Astrocyte of the cerebellum (primary cell): ENCODE measurements around the gene MEIOC.
A peak's percentile ranks its signal among the peaks of the same experiment; 100 is the strongest.

Experiments
- DNase-seq: peaks from one replicate; pipeline ENCODE4 v3.0.0-alpha.2; 2011; ENCODE audit warnings: low read depth
- H3K4me3 ChIP-seq: 2 replicates; pipeline ENCODE4 v1.5.1; 2011; ENCODE audit warnings: mild to moderate bottlenecking, low read depth, low read length, moderate library complexity
- in situ Hi-C: cut with HindIII; loops from 2 replicates; pipeline ENCODE4 v1.10.0; 2017; ENCODE audit warnings: low sequenced_read_pairs
- TF ChIP-seq, protein P1 (sequence below): IDR thresholded peaks from 2 replicates; pipeline ENCODE4 v1.5.1; 2012; ENCODE audit warnings: low read length, low read depth, moderate library complexity, mild to moderate bottlenecking; ENCODE audit errors: missing control alignments

MEIOC gene

DNA sequence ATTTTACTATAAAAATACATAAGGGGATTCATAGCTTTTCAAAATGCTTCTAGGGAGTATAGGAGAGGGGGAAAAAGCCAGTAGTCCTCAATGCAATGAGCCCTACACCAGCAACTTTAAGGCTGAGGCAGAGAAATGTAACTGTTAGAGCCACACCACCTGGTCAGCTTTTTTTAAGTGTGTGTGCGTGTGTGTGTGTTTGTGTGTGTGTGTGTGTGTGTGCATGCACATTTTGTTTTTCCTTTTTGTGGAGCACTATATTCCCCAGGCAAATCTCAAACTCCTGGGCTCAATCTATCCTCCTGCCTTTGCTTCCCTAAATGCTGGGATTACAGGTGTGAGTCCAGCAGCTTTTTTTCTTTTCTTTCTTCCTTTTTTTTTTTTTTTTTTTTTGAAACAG lies 2.3 kb upstream of the MEIOC start:
- no peak overlapping the region for H3K4me3 ChIP-seq
- in situ Hi-C loops: no loop called here
- DNase-seq: no peak
- TF ChIP-seq, protein P1, sequence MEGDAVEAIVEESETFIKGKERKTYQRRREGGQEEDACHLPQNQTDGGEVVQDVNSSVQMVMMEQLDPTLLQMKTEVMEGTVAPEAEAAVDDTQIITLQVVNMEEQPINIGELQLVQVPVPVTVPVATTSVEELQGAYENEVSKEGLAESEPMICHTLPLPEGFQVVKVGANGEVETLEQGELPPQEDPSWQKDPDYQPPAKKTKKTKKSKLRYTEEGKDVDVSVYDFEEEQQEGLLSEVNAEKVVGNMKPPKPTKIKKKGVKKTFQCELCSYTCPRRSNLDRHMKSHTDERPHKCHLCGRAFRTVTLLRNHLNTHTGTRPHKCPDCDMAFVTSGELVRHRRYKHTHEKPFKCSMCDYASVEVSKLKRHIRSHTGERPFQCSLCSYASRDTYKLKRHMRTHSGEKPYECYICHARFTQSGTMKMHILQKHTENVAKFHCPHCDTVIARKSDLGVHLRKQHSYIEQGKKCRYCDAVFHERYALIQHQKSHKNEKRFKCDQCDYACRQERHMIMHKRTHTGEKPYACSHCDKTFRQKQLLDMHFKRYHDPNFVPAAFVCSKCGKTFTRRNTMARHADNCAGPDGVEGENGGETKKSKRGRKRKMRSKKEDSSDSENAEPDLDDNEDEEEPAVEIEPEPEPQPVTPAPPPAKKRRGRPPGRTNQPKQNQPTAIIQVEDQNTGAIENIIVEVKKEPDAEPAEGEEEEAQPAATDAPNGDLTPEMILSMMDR: no peak

DNA sequence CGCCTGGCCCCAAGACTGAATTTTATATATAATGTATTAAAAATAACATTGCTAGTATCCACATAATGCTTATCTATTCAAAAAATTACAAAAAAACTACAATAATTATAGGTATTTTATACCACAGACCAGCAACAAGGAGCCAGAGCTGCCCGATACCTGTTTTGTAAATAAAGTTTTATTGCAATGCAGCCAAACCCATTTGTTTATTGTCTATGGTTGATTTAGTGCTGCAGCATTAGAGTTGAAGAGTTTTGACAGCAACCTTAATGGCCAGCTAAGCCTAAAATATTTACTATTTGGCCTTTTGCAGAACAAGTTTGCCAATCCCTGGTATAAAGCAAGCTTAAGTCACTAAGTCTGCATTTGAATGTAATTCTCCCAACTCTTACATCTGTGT lies 5.6 kb downstream of the MEIOC start:
- DNase-seq: no peak
- in situ Hi-C loops: no loop called here
- TF ChIP-seq, protein P1: no peak
- H3K4me3 ChIP-seq: no peak overlapping the region

DNA sequence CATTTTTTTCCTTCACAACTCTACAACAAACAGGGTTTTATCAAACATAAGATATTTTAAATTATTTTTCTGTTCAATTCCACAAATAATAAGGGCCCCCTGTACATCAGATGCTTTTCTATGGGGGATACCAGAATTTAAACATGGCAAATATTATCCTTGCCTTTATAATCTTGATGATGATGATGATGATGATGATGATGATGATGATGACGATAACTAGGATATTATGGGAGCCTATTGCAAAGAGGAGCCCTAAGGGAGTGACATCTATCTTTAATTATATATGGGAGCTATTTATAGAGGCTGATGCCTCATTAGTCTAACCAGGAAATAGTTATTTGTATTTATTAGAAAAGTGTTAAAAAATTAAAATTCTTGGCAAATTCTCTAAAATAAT lies 6.8 kb downstream of the MEIOC start:
- no peak overlapping the region for H3K4me3 ChIP-seq
- TF ChIP-seq, protein P1: no peak
- in situ Hi-C loops: no loop called here
- no peak for DNase-seq

DNA sequence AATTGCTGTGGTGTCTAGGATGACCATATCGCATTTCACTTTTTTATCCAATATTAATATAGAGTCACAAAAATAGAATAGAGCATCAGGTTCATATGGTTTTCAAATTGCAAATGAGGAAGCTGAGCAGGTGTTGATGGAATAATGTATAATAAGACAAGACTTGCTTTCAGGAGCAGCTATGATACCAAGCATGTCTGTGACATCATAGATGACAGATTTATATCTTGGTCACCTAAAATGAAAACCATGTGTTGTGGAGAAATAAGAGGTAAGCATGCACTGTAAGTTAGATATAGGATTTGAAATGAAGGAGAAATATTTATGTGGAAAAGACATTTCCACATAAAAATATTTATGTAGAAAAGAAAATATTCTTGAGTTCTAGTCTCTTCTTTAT lies 8.6 kb downstream of the MEIOC start:
- in situ Hi-C loops: no loop called here
- no peak overlapping the region for H3K4me3 ChIP-seq
- no peak for DNase-seq

DNA sequence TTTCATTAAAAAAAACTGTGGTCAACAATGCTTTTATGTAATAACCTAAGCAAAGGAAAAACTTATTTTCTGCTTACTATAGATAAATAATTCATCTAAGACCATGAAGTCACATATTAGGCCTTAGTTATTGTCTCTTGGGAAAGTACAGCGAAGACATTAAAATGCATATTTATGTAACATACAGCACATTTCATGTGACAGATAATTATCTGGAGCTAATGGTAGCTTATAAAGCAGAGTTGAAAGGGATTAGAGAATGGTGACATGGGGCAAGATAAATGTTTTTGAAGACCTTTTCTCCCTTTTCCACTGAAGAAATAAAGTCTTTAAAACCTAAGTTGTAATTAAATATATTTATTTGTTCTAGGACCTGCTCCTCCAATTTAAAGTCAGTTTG lies 9.7 kb downstream of the MEIOC start:
- TF ChIP-seq, protein P1: no peak
- in situ Hi-C loops: no loop called here
- H3K4me3 ChIP-seq: no peak overlapping the region
- no peak for DNase-seq

More for the DNA sequence above, 8.6 kb downstream of the MEIOC start:
- TF ChIP-seq, protein P1: no peak

DNA sequence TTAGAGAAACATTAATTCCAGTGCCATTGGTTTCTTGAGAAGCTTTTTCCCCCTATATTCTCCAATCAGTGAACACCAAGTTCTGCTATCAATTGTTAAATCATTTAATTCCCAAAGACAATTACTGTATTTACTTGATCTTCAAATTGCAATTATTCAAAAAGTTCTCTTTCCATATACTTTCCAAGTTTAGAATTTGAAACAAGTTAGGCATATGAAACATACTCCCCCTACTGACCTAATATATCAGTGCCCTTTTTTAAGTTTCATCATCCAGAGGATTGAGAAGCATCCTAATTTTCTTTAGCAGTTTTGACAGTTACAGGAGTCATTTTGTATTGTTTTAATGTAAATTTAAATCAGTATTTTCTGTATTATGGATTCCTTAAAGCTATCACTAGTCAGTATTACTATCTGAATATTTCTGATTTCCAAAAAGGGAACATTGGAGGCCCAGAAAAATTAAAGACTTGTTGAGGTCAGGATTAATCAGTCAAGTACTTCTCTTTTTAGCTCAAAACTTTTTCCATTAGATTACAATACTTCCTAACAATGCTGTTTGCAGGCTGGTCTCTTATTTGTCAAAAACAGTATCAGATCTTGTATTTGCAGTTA lies 16.3 kb downstream of the MEIOC start:
- DNase-seq: no peak
- in situ Hi-C loops: no loop called here
- TF ChIP-seq, protein P1: peak; percentile 44
- H3K4me3 ChIP-seq: no peak overlapping the region
